Measurements from ENCODE around the gene C12orf54.
"Not testable (repeated sequence)": the region's sequence is repeated elsewhere in the genome, so short reads cannot be mapped to it uniquely, and the experiment has no call there.

C12orf54 gene

GRCh38 chr12:48447755-48448154, 34.5 kb upstream of the C12orf54 start:
- peaks cover 29% of the 10 kb centered on the region for H3K27me3 Mint-ChIP-seq (ENCODE audit: low read depth, poor library complexity)
- H3K36me3 Mint-ChIP-seq (ENCODE audit: low read depth) = no peaks in the 10 kb centered on the region
- DNase-seq = no peak
- TF ChIP-seq CTCF (IDR thresholded peaks at IDR 0.05) = no peak
- no peak overlapping the region for H3K4me3 Mint-ChIP-seq
- H3K4me1 Mint-ChIP-seq = no peaks in the 10 kb centered on the region
- H3K9me3 Mint-ChIP-seq = peaks cover 12% of the 10 kb centered on the region
- H3K27ac Mint-ChIP-seq = no peak overlapping the region

DNA sequence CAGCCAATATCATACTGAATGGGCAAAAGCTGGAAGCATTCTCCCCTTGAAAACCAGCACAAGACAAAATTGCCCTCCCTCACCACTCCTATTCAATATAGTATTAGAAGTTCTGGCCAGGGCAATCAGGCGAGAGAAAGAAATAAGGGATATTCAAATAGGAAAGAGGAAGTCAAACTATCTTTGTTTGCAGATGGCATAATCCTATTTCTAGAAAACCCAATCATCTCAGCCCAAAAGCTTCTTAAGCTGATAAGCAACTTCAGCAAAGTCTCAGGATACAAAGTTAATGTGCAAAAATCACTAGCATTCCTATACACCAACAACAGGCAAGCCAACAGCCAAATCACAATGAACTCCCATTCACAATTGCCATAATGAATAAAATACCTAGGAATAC, 30.9 kb upstream of the C12orf54 start:
- no peak overlapping the region for H3K4me3 Mint-ChIP-seq
- TF ChIP-seq CTCF (IDR thresholded peaks at IDR 0.05) = no peak
- no peaks in the 10 kb centered on the region for H3K4me1 Mint-ChIP-seq
- peaks cover 10% of the 10 kb centered on the region for H3K27me3 Mint-ChIP-seq (ENCODE audit: low read depth, poor library complexity)
- no peak for DNase-seq
- no peak overlapping the region for H3K27ac Mint-ChIP-seq
- no peaks in the 10 kb centered on the region for H3K36me3 Mint-ChIP-seq (ENCODE audit: low read depth)
- H3K9me3 Mint-ChIP-seq = peaks cover 16% of the 10 kb centered on the region

DNA sequence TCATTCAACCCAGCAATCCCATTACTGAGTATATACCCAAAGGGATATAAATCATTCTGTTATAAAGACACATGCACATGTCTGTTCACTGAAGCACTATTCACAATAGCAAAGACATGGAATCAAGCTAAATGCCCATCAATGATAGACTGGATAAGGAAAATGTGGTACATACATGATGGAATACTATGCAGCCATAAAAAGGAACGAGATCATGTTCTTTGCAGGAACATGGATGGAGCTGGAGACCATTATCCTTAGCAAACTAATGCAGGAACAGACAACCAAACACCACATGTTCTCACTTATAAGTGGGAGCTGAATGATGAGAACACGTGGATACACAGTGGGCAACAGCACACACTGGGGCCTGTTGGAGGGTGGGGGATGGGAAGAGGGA, 29.3 kb upstream of the C12orf54 start:
- not testable (repeated sequence) for H3K36me3 Mint-ChIP-seq (ENCODE audit: low read depth); H3K27ac Mint-ChIP-seq; H3K27me3 Mint-ChIP-seq (ENCODE audit: low read depth, poor library complexity); H3K4me1 Mint-ChIP-seq; DNase-seq; H3K4me3 Mint-ChIP-seq
- H3K9me3 Mint-ChIP-seq = peaks cover 16% of the 10 kb centered on the region

DNA sequence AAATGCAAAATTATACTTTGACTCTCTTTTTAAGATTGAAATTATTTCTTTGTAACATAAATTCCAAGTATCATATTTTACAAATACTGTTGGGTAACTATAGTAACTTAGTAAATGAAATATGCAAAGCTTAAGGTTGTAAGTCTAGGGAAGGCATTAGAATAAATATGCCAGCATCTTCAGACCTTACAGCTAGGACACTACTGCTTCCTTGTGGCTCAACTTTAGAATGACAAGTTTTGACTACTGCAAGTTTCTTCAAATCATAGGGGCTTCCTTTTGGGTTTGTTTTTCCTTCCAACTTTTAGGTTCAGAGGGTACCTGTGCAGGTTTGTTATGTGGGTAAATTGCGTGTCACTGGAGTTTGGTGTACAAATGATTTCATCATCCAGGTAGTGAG, 27.6 kb upstream of the C12orf54 start:
- no peaks in the 10 kb centered on the region for H3K36me3 Mint-ChIP-seq (ENCODE audit: low read depth)
- H3K27me3 Mint-ChIP-seq (ENCODE audit: low read depth, poor library complexity) = peaks cover 11% of the 10 kb centered on the region
- no peak for TF ChIP-seq CTCF (IDR thresholded peaks at IDR 0.05)
- H3K4me1 Mint-ChIP-seq = no peaks in the 10 kb centered on the region
- no peak overlapping the region for H3K4me3 Mint-ChIP-seq
- no peak overlapping the region for H3K27ac Mint-ChIP-seq
- peaks cover 9% of the 10 kb centered on the region for H3K9me3 Mint-ChIP-seq
- no peak for DNase-seq

DNA sequence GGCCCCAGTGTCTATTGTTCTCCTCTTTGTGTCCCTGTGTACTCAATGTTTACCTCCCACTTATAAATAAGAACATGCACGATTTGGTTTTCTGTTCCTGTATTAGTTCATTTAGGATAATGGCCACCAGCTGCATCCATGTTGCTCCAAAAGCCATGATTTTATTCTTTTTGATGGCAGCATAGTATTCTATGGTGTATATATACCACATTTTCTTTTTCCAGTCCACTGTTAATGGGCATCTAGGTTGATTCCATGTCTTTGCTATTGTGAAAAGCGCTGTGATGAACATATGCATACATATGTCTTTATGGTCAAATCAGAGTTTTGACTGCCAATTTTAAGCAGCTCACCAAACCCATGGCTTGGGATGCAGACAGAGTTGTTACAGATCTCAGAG, 27.2 kb upstream of the C12orf54 start:
- Mint-ChIP-seq H3K27me3 (ENCODE audit: low read depth, poor library complexity) (peaks cover 8% of the 10 kb centered on the region), H3K4me1 (no peaks in the 10 kb centered on the region), H3K9me3 (peaks cover 6% of the 10 kb centered on the region), H3K36me3 (ENCODE audit: low read depth) (no peaks in the 10 kb centered on the region), H3K27ac (no peak overlapping the region), H3K4me3 (no peak overlapping the region)
- TF ChIP-seq CTCF (IDR thresholded peaks at IDR 0.05) = no peak
- DNase-seq = no peak

DNA sequence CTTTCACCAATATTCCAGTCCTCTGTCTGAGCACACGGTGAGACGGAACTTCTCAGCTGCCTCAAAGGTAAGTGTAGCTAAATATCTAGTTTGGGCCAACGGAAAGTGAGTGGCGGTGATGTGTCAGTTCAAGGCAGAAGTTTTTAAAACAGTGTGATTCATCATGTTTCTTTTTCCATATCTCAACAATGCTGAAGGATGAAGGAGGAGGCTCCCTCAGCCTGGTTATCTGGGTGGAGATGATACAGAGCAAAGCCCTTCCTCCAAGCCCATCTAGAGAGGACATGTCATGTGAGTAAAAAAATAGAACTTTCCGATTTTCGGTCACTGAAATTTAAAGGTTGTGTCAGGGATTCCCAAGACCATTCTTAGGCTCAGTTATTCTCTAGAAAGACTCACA, 23.0 kb upstream of the C12orf54 start:
- DNase-seq = no peak
- Mint-ChIP-seq H3K4me1 (no peaks in the 10 kb centered on the region), H3K36me3 (ENCODE audit: low read depth) (no peaks in the 10 kb centered on the region), H3K9me3 (no peaks in the 10 kb centered on the region), H3K27me3 (ENCODE audit: low read depth, poor library complexity) (peaks cover 20% of the 10 kb centered on the region), H3K4me3 (no peak overlapping the region), H3K27ac (peak overlapping the region; percentile 70)
- TF ChIP-seq CTCF (IDR thresholded peaks at IDR 0.05) = no peak

DNA sequence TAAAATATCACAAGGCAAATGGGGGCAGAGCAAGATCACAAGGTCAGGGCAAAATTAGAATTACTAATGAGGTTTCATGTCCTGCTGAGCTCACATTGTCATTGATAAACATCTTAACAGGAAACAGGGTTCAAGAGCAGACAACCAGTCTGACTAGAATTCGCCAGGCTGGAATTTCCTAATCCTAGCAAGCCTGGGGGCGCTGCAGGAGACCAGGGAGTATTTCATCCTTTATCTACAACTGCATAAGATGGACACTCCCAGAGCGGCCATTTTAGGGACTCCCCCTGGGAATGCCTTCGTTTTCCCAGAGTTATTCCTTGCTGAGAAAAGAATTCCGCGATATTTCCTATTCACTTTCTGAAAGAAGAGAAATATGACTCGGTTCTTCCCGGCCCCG, 13.3 kb upstream of the C12orf54 start:
- Mint-ChIP-seq H3K9me3 (peaks cover 66% of the 10 kb centered on the region), H3K36me3 (ENCODE audit: low read depth) (peaks cover 14% of the 10 kb centered on the region), H3K27me3 (ENCODE audit: low read depth, poor library complexity) (peaks cover 11% of the 10 kb centered on the region)
- not testable (repeated sequence) for DNase-seq, H3K4me3 Mint-ChIP-seq, H3K27ac Mint-ChIP-seq, H3K4me1 Mint-ChIP-seq
